Upper lobe of right lung (tissue), 1 donor: Measurements from ENCODE around the gene GPS1. TPM values are rescaled to one million over a fixed set of nuclear protein-coding genes. Genes with fewer than 3 reads are reported as not detected.
A peak's percentile ranks its signal among the peaks of the same experiment; 100 is the strongest.

ENCODE experiments used
- ATAC-seq: fragments of 200-7000 bp; cut with Tn5 transposase; one replicate; pipeline ENCODE4 v1.9.1; 2020; ENCODE audit warnings: mild to moderate bottlenecking, moderate library complexity
- DNase-seq: peaks from one replicate; pipeline ENCODE4 v3.0.0-alpha.2; 2020
- H3K27ac ChIP-seq: fragments of 200-600 bp; one replicate; pipeline ENCODE4 v1.8.0; 2022
- H3K27me3 ChIP-seq: fragments of 200-600 bp; one replicate; pipeline ENCODE4 v1.8.0; 2022; ENCODE audit warnings: mild to moderate bottlenecking
- H3K36me3 ChIP-seq: fragments of 200-600 bp; one replicate; pipeline ENCODE4 v1.8.0; 2022
- H3K4me1 ChIP-seq: fragments of 200-600 bp; one replicate; pipeline ENCODE4 v1.8.0; 2022
- H3K4me3 ChIP-seq: fragments of 200-600 bp; one replicate; pipeline ENCODE4 v1.8.0; 2022; ENCODE audit warnings: mild to moderate bottlenecking
- H3K9me3 ChIP-seq: fragments of 200-600 bp; one replicate; pipeline ENCODE4 v1.8.0; 2022
- intact Hi-C: fragments of 100-400 bp; cut with DNase I; formaldehyde crosslinking; loops from one replicate; pipeline ENCODE4 v1.11.0; 2022
- total RNA-seq: library from RNA; stranded (reverse); fragmentation: NEBNext Ultra II Directional; extraction: Animal tissue kit (Norgen Biotek cat#: 25700); gene quantifications from one replicate; pipeline ENCODE4 v1.2.1, GENCODE V29; 2021
- TF ChIP-seq, protein P1 (sequence below): fragments of 200-600 bp; IDR thresholded peaks from one replicate; pipeline ENCODE4 v1.8.0; 2022; ENCODE audit warnings: antibody characterized with exemption
- donor health status: DM: no; HTN: yes; CAD: no; lungs with severe emphysema.

GPS1 gene
- total RNA-seq, 1 donor from 2014 or later, result 78.0 TPM

DNA sequence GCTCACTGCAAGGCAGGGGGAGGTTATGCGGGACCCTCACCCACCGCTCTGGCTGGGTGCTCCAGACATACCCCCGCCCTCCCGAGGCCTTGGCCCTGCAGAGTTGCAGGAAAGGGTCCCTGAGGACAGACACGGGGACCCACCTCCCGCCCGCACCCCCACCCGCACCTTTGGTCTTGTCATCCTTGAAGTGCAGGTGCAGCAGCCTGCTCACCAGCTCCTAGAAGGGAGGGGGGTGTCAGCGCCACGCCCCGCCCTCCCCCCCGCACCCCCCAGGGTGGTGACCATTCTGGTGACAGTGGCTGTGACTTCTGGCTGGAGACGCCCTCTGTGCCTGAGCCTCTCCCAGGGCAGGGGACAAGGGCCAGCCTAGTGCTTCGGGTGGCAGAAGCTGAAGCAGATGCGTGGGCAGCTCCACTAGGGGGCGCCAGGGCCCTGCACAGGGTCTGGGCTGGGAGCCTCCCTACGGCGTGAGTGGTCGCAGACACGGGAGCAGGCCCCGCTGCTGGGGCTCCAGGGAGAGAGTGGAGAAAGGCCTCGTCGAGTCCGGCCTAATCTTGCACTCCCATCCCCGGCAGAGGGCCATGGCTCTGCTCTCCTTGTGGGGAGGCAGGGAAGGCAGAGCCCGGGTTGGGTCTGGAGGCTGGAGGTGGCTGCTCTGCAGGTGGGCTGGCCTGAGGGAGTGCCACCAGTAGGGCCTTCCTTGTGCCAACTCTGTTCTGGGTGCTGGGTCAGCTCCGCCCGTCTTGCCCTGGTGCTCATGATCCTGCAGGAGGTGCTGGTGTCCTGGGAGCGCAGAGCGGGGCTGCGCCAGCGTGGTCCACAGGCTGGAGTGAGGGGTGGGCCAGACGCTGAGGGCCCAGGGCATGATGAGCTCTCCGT lies 31.8 kb upstream of the GPS1 start:
- Histone ChIP-seq H3K9me3 (no peaks in the 10 kb centered on the region), H3K36me3 (no peaks in the 10 kb centered on the region), H3K27me3 (no peaks in the 10 kb centered on the region), H3K27ac (no peak overlapping the region), H3K4me3 (no peak overlapping the region), H3K4me1 (peaks cover 20% of the 10 kb centered on the region)
- TF ChIP-seq, protein P1, sequence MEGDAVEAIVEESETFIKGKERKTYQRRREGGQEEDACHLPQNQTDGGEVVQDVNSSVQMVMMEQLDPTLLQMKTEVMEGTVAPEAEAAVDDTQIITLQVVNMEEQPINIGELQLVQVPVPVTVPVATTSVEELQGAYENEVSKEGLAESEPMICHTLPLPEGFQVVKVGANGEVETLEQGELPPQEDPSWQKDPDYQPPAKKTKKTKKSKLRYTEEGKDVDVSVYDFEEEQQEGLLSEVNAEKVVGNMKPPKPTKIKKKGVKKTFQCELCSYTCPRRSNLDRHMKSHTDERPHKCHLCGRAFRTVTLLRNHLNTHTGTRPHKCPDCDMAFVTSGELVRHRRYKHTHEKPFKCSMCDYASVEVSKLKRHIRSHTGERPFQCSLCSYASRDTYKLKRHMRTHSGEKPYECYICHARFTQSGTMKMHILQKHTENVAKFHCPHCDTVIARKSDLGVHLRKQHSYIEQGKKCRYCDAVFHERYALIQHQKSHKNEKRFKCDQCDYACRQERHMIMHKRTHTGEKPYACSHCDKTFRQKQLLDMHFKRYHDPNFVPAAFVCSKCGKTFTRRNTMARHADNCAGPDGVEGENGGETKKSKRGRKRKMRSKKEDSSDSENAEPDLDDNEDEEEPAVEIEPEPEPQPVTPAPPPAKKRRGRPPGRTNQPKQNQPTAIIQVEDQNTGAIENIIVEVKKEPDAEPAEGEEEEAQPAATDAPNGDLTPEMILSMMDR, result peak; percentile 72
- DNase-seq, result peak; percentile 84
- ATAC-seq, result no peak
- intact Hi-C loops, result loop anchor here (2.0 kb wide), 1 partner anchor 61 kb away; no protein-coding TSS in a partner anchor

DNA sequence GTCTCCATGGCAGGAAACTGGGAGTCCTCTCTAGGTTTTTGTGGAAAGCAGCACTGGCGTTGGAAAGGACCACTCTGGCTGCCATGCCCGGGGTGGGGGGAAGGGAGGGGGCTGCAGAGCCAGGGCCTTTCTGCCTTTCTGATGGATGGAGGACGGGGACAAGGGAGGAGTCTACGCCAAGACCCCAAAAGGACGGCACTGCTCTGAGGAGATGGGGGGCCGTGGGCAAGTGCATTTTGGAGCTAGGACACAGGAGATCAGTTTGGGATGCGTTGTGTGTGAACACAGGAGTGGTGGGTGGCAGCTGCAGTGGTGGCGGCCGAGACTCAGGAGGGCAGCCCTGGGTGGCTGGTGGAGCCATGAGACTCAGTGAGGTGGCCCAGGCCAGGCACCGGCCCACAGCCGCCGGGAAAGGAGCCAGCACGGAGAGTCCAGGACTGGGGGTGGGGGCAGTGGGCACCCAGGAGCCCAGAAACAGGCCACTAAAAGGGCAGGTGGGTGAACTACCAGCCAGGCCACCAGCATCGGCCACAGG lies 31.1 kb upstream of the GPS1 start:
- ATAC-seq, result no peak
- DNase-seq, result no peak
- Histone ChIP-seq H3K9me3 (no peaks in the 10 kb centered on the region), H3K36me3 (no peaks in the 10 kb centered on the region), H3K27ac (no peak overlapping the region), H3K4me3 (no peak overlapping the region), H3K27me3 (no peaks in the 10 kb centered on the region), H3K4me1 (peaks cover 20% of the 10 kb centered on the region)
- intact Hi-C loops, result loop anchor here (2.0 kb wide), 1 partner anchor 62 kb away; no protein-coding TSS in a partner anchor
- TF ChIP-seq, protein P1, result no peak

DNA sequence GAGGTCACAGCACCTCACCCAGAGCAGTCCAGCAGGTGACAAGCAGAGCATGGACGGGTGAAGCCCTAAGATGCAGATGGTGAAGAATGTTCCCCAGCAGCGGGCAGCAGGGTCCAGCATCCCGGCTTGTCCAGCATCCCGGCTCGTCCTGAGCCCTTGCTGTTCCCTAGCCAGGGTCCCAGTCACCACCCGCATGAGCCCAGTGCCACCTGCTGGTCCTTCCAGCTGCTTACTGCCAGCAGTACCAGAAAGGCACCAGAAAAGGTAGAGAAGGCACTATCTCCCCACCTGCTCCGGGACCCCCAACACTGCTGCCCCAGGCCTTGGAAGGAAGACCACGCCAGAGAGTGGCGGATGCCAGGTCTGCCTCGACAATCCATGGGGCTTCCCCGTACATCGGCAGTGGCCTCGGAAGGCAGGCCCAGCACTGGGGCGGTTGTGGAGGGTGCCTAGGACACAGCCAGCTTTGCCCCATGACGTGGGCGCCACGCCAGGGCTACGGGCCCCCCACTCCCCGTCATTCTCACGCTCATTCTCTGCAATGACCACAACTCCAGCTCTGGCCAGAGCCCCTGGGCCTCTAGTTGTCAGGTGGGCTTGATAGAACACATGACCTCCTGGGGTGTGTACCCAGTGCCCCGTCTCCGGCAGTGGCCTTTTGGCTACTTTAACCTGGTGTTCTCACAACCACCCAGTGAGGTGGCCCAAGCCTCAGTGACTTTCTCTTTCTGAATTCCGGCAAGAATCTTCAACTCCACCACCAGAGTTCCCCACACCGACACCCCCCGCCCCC lies 30.4 kb upstream of the GPS1 start:
- Histone ChIP-seq H3K36me3 (no peaks in the 10 kb centered on the region), H3K4me1 (peaks cover 20% of the 10 kb centered on the region), H3K27ac (no peak overlapping the region), H3K27me3 (no peaks in the 10 kb centered on the region), H3K9me3 (no peaks in the 10 kb centered on the region), H3K4me3 (peak overlapping the region; percentile 98)
- peak; percentile 90 for DNase-seq
- ATAC-seq, result peak; percentile 15
- TF ChIP-seq, protein P1, result peak; percentile 71
- intact Hi-C loops, result loop anchor here (2.0 kb wide), 1 partner anchor 63 kb away; no protein-coding TSS in a partner anchor

DNA sequence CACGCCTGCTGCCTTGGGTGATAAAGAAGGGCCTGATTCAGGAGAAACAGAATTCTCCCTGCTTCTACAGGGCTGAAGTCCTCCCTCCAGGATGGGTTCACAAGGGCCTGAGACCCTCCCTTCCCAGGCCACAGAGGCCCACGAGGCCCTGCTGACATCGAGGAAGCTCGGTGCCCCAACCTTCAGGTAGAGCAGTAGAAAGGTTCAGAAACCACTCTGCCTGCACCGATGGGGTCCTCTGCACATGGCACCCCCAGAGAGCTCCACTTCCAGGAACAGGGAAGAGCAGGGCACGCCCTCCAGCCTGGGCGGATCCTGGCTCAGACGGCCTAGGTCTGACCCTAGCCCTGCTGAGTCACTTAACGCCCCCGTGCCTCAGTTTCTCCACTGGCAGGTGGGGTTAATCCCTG lies 29.8 kb upstream of the GPS1 start:
- H3K4me3 ChIP-seq, result peak overlapping the region; percentile 98
- DNase-seq, result no peak
- peak overlapping the region; percentile 78 for H3K27ac ChIP-seq
- intact Hi-C loops, result loop anchor here (2.0 kb wide), 1 partner anchor 63 kb away; no protein-coding TSS in a partner anchor
- H3K36me3 ChIP-seq, result no peaks in the 10 kb centered on the region
- H3K4me1 ChIP-seq, result peaks cover 20% of the 10 kb centered on the region
- H3K9me3 ChIP-seq, result no peaks in the 10 kb centered on the region
- no peaks in the 10 kb centered on the region for H3K27me3 ChIP-seq
- no peak for ATAC-seq
- TF ChIP-seq, protein P1, result no peak

DNA sequence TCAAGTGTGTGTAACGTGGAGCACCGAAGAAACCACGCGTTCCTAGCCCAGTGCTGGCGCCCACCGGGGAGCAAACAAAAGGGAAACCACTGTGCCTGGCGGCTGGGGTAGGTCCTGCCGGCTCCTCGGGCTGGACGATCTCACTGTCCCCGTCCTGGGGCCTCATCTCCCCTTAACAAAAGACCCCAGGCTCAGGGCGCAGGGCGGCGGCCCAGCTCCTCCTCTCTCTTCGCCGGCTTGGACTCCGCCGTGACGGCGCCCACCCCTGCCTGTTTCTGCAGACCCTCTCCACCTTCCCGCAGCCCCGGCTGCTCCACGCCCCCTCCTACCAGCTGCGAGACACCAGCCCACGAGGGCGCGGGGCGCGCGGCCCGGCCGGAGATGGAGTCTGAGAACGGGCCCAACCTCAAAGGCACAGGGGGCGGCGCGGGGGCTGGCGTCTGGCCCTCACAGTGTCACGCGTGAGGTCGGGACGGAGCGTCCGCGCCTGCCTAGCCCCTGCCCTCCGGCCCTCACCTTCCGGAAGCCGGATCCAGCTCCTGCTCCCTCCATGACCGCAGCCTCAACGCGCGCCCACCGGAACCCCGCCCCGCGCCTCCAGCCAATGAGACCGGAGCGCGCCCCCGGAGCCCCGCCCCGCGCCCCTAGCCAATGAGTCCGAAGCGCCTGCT lies 29.3 kb upstream of the GPS1 start, which contains the start of gene CENPX:
Gene CENPX, minus strand, starts transcription at position 569 of the 671 bp plus-strand sequence. Its CDS starts 17 bp downstream, at position 552.
- intact Hi-C loops, result no loop called here
- no peaks in the 10 kb centered on the region for H3K9me3 ChIP-seq
- peak within 1 kb of the TSS; percentile 78 for H3K27ac ChIP-seq
- peak within 1 kb of the TSS; percentile 98 for H3K4me3 ChIP-seq
- no peaks in the 10 kb centered on the region for H3K36me3 ChIP-seq
- DNase-seq (no peak), ATAC-seq (no peak)
- H3K27me3 ChIP-seq, result no peaks in the 10 kb centered on the region
- TF ChIP-seq, protein P1, result no peak
- peaks cover 20% of the 10 kb centered on the region for H3K4me1 ChIP-seq
